ENCODE results near the gene RPL35.

Gene RPL35

GRCh38 chr9:124861342-124862229 is at the start of gene RPL35, which contains the start of gene ARPC5L:
RPL35 (minus strand) TSS chr9:124861957; CDS start chr9:124861912, 45 bp downstream.
ARPC5L (plus strand) TSS chr9:124862130; CDS start chr9:124869291, 7,161 bp downstream.
- Mint-ChIP-seq H3K4me1 (ENCODE audit: low read depth) (peaks cover 22% of the 10 kb centered on the region), H3K4me3 (peak within 1 kb of the TSS; percentile 85), H3K27ac (peak within 1 kb of the TSS; percentile 86), H3K36me3 (ENCODE audit: low read depth) (peaks cover 25% of the 10 kb centered on the region), H3K27me3 (ENCODE audit: low read depth) (no peaks in the 10 kb centered on the region), H3K9me3 (no peaks in the 10 kb centered on the region)

- Mint-ChIP-seq H3K36me3 (ENCODE audit: low read depth) (peaks cover 31% of the 10 kb centered on the region), H3K4me1 (ENCODE audit: low read depth) (no peaks in the 10 kb centered on the region), H3K27ac (no peak overlapping the region), H3K27me3 (ENCODE audit: low read depth) (no peaks in the 10 kb centered on the region), H3K9me3 (no peaks in the 10 kb centered on the region), H3K4me3 (no peak overlapping the region)
Observed at GRCh38 chr9:124908098-124908497, 46.3 kb upstream of the RPL35 start.

GRCh38 chr9:124906966-124907365 is 45.2 kb upstream of the RPL35 start:
- Mint-ChIP-seq H3K4me3 (no peak overlapping the region), H3K36me3 (ENCODE audit: low read depth) (peaks cover 34% of the 10 kb centered on the region), H3K9me3 (no peaks in the 10 kb centered on the region), H3K27ac (peak overlapping the region; percentile 29), H3K27me3 (ENCODE audit: low read depth) (no peaks in the 10 kb centered on the region), H3K4me1 (ENCODE audit: low read depth) (no peaks in the 10 kb centered on the region)

- no peaks in the 10 kb centered on the region for H3K9me3 Mint-ChIP-seq
- H3K36me3 Mint-ChIP-seq (ENCODE audit: low read depth), result peaks cover 26% of the 10 kb centered on the region
- H3K4me1 Mint-ChIP-seq (ENCODE audit: low read depth), result peaks cover 2% of the 10 kb centered on the region
- no peak overlapping the region for H3K4me3 Mint-ChIP-seq
- no peak overlapping the region for H3K27ac Mint-ChIP-seq
- H3K27me3 Mint-ChIP-seq (ENCODE audit: low read depth), result no peaks in the 10 kb centered on the region
Observed at GRCh38 chr9:124899845-124900244, 38.1 kb upstream of the RPL35 start.

GRCh38 chr9:124897570-124898460 is 36.1 kb upstream of the RPL35 start:
- Mint-ChIP-seq H3K4me1 (ENCODE audit: low read depth) (peaks cover 6% of the 10 kb centered on the region), H3K9me3 (no peaks in the 10 kb centered on the region), H3K4me3 (no peak overlapping the region), H3K27me3 (ENCODE audit: low read depth) (no peaks in the 10 kb centered on the region), H3K27ac (no peak overlapping the region), H3K36me3 (ENCODE audit: low read depth) (peaks cover 34% of the 10 kb centered on the region)

GRCh38 chr9:124894741-124895170 is 33.0 kb upstream of the RPL35 start:
- Mint-ChIP-seq H3K27ac (peak overlapping the region; percentile 33), H3K27me3 (ENCODE audit: low read depth) (no peaks in the 10 kb centered on the region), H3K4me3 (no peak overlapping the region), H3K9me3 (no peaks in the 10 kb centered on the region), H3K4me1 (ENCODE audit: low read depth) (peaks cover 6% of the 10 kb centered on the region), H3K36me3 (ENCODE audit: low read depth) (peaks cover 33% of the 10 kb centered on the region)

GRCh38 chr9:124894035-124894740 is 32.4 kb upstream of the RPL35 start:
- Mint-ChIP-seq H3K4me1 (ENCODE audit: low read depth) (peaks cover 6% of the 10 kb centered on the region), H3K27ac (peak overlapping the region; percentile 33), H3K9me3 (no peaks in the 10 kb centered on the region), H3K36me3 (ENCODE audit: low read depth) (peaks cover 38% of the 10 kb centered on the region), H3K27me3 (ENCODE audit: low read depth) (no peaks in the 10 kb centered on the region), H3K4me3 (no peak overlapping the region)

- peaks cover 6% of the 10 kb centered on the region for H3K4me1 Mint-ChIP-seq (ENCODE audit: low read depth)
- no peak overlapping the region for H3K4me3 Mint-ChIP-seq
- H3K27me3 Mint-ChIP-seq (ENCODE audit: low read depth), result no peaks in the 10 kb centered on the region
- H3K27ac Mint-ChIP-seq, result no peak overlapping the region
- H3K9me3 Mint-ChIP-seq, result no peaks in the 10 kb centered on the region
- peaks cover 42% of the 10 kb centered on the region for H3K36me3 Mint-ChIP-seq (ENCODE audit: low read depth)
Observed at GRCh38 chr9:124890179-124890578, 28.4 kb upstream of the RPL35 start.

- Mint-ChIP-seq H3K27me3 (ENCODE audit: low read depth) (no peaks in the 10 kb centered on the region), H3K4me1 (ENCODE audit: low read depth) (no peaks in the 10 kb centered on the region), H3K27ac (no peak overlapping the region), H3K4me3 (no peak overlapping the region), H3K36me3 (ENCODE audit: low read depth) (peaks cover 31% of the 10 kb centered on the region), H3K9me3 (no peaks in the 10 kb centered on the region)
Observed at GRCh38 chr9:124889006-124889405, 27.2 kb upstream of the RPL35 start.

GRCh38 chr9:124887832-124888231 is 26.1 kb upstream of the RPL35 start:
- Mint-ChIP-seq H3K4me1 (ENCODE audit: low read depth) (no peaks in the 10 kb centered on the region), H3K4me3 (no peak overlapping the region), H3K27ac (no peak overlapping the region), H3K9me3 (no peaks in the 10 kb centered on the region), H3K27me3 (ENCODE audit: low read depth) (no peaks in the 10 kb centered on the region), H3K36me3 (ENCODE audit: low read depth) (peaks cover 28% of the 10 kb centered on the region)

- H3K9me3 Mint-ChIP-seq, result no peaks in the 10 kb centered on the region
- H3K27me3 Mint-ChIP-seq (ENCODE audit: low read depth), result no peaks in the 10 kb centered on the region
- no peaks in the 10 kb centered on the region for H3K4me1 Mint-ChIP-seq (ENCODE audit: low read depth)
- no peak overlapping the region for H3K4me3 Mint-ChIP-seq
- peaks cover 28% of the 10 kb centered on the region for H3K36me3 Mint-ChIP-seq (ENCODE audit: low read depth)
- no peak overlapping the region for H3K27ac Mint-ChIP-seq
Observed at GRCh38 chr9:124886866-124887492, 25.2 kb upstream of the RPL35 start.

GRCh38 chr9:124886461-124886860 is 24.7 kb upstream of the RPL35 start:
- Mint-ChIP-seq H3K9me3 (no peaks in the 10 kb centered on the region), H3K27ac (no peak overlapping the region), H3K4me1 (ENCODE audit: low read depth) (no peaks in the 10 kb centered on the region), H3K36me3 (ENCODE audit: low read depth) (peaks cover 30% of the 10 kb centered on the region), H3K4me3 (no peak overlapping the region), H3K27me3 (ENCODE audit: low read depth) (no peaks in the 10 kb centered on the region)

GRCh38 chr9:124885551-124885950 is 23.8 kb upstream of the RPL35 start:
- no peak overlapping the region for H3K27ac Mint-ChIP-seq
- H3K27me3 Mint-ChIP-seq (ENCODE audit: low read depth), result no peaks in the 10 kb centered on the region
- no peaks in the 10 kb centered on the region for H3K9me3 Mint-ChIP-seq
- no peak overlapping the region for H3K4me3 Mint-ChIP-seq
- no peaks in the 10 kb centered on the region for H3K4me1 Mint-ChIP-seq (ENCODE audit: low read depth)
- H3K36me3 Mint-ChIP-seq (ENCODE audit: low read depth), result peaks cover 29% of the 10 kb centered on the region

- H3K4me3 Mint-ChIP-seq, result no peak overlapping the region
- no peak overlapping the region for H3K27ac Mint-ChIP-seq
- H3K9me3 Mint-ChIP-seq, result no peaks in the 10 kb centered on the region
- H3K4me1 Mint-ChIP-seq (ENCODE audit: low read depth), result no peaks in the 10 kb centered on the region
- peaks cover 24% of the 10 kb centered on the region for H3K36me3 Mint-ChIP-seq (ENCODE audit: low read depth)
- no peaks in the 10 kb centered on the region for H3K27me3 Mint-ChIP-seq (ENCODE audit: low read depth)
Observed at GRCh38 chr9:124884376-124884775, 22.6 kb upstream of the RPL35 start.
